ENCODE data around the gene POLR3A.

Gene POLR3A

GRCh38 chr10:77978360-77978759 lies 51.0 kb downstream of the POLR3A start:
- DNase-seq (ENCODE audit: low read depth in 2 of 2), result no peak

- no peak for DNase-seq (ENCODE audit: low read depth in 2 of 2)
These were observed 51.4 kb downstream of the POLR3A start for GRCh38 chr10:77977934-77978333.

DNA sequence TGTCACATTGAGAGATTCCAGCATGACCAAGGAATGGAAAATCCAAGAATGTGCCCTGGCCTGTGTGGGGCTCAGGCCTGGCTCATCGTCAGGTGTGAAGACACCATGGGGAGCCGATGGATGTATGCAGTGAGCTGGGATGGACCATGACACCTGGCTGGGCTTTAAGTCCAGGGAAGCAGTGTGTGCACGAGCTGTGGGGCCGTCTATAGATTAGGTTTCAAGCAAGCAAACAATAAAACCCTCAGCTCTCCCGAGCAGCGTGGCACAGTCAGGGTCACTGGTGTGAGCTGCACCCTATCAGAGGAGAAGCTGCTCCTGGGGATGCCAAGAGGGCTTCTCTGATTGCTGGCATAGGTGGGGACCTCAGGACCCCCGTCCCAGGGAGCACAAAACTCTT lies 52.3 kb downstream of the POLR3A start:
- no peak for DNase-seq (ENCODE audit: low read depth in 2 of 2)

GRCh38 chr10:77975086-77975666 lies 54.1 kb downstream of the POLR3A start:
- no peak for DNase-seq (ENCODE audit: low read depth in 2 of 2)

GRCh38 chr10:77974396-77975074 lies 54.8 kb downstream of the POLR3A start:
- no peak for DNase-seq (ENCODE audit: low read depth in 2 of 2)

GRCh38 chr10:77973276-77973675 lies 56.0 kb downstream of the POLR3A start:
- no peak for DNase-seq (ENCODE audit: low read depth in 2 of 2)

DNA sequence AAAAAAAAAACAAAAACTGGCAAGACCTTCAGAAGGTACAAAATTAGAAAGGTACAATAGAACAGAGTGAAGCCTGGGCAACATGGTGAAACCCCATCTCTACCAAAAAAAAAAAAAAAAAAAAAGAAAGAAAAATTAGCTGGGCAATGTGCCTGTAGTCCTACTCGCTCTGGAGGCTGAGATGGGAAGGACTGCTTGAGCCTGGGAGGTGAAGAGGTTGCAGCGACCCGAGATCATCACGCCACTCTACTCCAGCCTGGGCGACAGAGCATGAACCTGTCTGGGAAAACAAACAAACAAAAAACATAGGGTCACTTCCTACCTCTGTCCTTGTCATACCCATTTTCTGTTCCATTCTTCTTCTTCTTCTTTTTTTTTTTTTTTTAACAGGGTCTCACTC lies 57.2 kb downstream of the POLR3A start:
- DNase-seq (ENCODE audit: low read depth in 2 of 2), result no peak

DNA sequence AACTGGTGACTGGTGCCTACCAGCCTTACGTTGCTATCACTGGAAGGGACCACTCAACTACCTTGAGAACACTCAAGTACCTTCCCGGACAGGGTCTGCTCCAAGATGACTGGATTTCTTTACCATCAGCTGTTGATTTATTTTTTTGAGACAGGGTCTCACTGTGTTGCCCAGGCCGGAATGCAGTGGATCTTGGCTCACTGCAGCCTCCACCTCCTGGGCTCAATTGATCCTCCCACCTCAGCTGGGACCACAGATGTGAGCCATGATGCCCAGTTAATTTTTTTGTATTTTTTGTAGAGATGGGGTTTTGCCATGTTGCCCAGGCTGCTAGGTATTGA lies 57.5 kb downstream of the POLR3A start:
- no peak for DNase-seq (ENCODE audit: low read depth in 2 of 2)

- no peak for DNase-seq (ENCODE audit: low read depth in 2 of 2)
These were observed 58.2 kb downstream of the POLR3A start for GRCh38 chr10:77970869-77971803.

DNA sequence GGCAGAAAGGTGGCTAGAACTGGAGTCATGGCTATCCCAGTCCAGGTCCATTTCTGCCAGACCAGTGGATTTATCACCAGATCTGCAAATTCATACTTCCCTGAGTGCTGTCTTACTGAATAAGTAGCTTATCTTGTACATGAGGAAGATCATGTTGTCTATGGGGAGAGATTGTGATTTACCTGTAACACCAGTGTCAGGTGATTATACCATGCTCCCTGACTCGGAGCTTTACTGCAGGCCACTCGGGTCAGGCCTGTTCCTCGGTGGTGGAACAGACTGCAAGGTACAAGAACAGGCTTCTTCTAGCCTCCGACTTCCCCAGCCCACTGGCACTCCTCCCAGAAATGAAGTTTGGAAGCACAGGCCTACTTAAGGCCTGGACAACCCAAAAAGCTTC lies 60.2 kb downstream of the POLR3A start:
- DNase-seq (ENCODE audit: low read depth in 2 of 2), result no peak

DNA sequence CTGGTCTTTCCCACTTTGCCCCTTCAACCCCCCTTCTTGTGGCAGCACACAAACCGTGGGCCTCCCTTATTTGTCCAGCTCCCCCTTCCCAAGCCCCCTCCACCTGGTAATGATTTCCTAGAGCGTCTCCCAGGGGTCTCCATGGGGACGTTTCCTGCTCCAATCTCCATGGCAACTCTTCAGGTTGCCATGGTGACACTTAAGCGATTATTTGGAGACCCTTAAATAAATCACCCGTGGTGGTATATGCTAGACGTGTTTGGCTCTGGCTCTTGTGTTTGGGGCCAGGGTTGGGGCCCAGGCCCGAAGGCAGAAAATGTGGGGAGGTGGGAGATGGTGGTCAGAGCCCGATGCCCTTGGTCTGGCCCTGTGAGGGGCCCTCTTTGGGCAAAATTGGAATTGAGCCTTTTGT lies 61.7 kb downstream of the POLR3A start:
- DNase-seq (ENCODE audit: low read depth in 2 of 2), result no peak

DNA sequence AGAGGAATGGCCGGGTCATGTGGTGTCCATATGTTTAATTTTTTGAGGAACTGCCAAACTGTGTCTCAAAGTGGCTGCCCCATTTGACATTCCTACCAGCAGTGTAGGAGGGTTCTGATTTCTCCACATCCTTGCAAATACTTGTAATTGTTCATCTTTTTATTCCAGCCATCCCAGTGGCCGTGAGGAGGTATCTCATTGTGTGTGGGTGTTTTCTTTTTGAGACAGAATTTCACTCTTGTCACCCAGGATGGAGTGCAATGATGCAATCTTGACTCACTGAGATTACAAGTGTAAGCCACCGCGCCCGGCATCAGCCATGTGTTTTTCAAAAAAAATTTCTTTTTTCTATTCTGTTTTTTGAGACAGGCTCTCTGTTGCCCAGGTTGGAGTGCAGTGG lies 64.0 kb downstream of the POLR3A start:
- DNase-seq (ENCODE audit: low read depth in 2 of 2), result no peak

- no peak for DNase-seq (ENCODE audit: low read depth in 2 of 2)
These were observed 64.5 kb downstream of the POLR3A start for GRCh38 chr10:77964811-77965210.

DNA sequence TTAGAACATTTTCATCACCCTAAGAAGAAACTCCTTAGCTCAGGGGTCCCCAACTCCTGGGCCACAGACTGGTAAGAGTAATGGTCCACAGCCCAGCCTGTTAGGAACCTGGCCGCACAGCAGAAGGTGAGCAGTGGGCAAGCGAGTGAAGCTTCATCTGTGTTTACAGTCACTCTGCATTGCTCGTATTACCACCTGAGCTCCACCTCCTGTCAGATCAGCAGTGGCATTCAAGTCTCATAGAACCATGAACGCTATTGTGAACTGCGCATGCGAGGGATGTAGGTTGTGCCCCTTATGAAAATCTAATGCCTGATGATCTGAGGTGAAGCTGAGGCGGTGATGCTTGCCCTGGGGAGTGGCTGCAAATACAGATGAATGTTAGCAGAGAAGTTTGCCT lies 65.4 kb downstream of the POLR3A start:
- DNase-seq (ENCODE audit: low read depth in 2 of 2), result no peak

DNA sequence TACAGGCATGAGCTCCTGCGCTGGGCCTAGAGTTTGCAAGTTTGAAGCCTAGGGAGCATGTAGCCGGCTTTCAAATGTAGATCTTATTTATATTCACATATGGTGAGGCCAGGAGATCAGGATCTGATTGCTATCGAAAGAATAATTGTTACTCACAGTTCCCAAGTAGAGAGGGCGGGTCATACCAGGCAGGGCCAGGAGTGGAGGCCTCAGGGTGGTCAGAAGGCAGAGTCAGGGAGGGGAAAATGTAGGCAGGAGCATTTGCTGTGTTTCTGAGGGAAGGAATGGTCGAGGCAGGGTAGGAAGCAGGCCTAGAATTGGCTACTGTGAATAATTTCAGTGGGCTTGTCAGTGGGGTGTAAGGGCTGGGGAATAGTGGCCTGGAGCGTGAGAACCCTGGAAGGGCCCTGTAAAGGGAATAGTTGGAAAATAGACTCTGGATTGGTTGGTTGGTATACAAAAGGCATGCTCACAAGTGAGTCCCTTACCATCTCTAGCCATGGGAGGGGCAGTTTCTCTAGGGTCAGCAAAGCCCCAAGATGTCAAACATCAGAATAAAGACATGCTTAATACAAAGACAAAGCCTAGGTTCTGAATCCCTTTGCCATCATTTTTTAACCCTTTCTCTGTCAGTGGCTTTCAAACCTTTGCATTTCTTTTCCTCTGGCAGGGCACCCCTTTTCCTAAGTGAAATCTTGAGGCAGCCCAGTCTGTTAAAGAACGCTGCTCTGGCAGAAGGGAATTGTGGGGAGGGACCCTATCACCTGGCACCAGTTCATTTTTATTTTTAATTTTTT lies 66.8 kb downstream of the POLR3A start:
- DNase-seq (ENCODE audit: low read depth in 2 of 2), result no peak

GRCh38 chr10:77961668-77962067 lies 67.6 kb downstream of the POLR3A start:
- DNase-seq (ENCODE audit: low read depth in 2 of 2), result no peak

GRCh38 chr10:77960829-77961329 lies 68.4 kb downstream of the POLR3A start:
- no peak for DNase-seq (ENCODE audit: low read depth in 2 of 2)

- DNase-seq (ENCODE audit: low read depth in 2 of 2), result no peak
These were observed 69.3 kb downstream of the POLR3A start for GRCh38 chr10:77959887-77960455.

DNA sequence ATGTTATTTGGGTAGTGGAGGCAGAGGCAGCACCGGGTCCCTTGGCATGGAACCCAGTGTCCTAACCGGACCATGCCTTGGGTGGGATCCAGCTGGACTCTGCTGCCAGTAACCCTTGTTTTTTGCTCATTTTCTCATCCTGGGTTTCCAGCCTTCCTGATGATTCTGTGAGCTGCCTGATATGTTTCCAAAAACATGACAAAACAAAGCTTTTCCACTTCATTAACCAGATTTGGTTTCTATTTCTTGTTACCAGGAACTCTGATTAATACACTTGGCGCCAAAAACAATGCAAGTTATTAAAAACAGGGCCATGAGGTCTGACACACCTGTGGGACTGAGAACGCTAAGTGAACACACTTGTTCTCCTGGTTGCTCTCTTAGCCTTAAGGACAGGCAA lies 69.9 kb downstream of the POLR3A start:
- DNase-seq (ENCODE audit: low read depth in 2 of 2), result no peak

DNA sequence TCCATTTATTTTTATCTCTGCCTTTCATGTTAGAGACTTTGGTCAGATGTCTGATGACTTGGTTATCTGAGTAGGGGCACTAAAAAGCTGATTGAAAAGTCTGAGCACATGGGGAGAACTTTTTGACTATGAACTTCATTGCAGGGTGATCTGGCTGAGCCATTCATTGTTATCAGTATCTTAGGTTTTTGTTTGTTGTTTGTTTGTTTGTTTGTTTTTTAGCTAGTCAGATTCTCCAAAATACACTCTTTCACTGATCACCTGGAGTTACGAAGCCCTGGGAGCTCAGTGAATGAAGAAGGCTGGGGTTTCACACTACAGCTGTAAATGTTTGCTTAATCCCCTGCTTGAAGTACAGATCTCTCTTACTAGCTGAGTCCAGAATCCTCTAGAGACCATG lies 74.2 kb downstream of the POLR3A start:
- DNase-seq (ENCODE audit: low read depth in 2 of 2), result no peak

GRCh38 chr10:77949167-77949566 lies 80.1 kb downstream of the POLR3A start:
- no peak for DNase-seq (ENCODE audit: low read depth in 2 of 2)

- DNase-seq (ENCODE audit: low read depth in 2 of 2), result no peak
These were observed 83.2 kb downstream of the POLR3A start for GRCh38 chr10:77946084-77946483.

Data from stimulated activated CD8-positive, alpha-beta memory T cell treated with anti-CD3 and anti-CD28 coated beads, Interleukin-15, amount 100 ng/mL, for 4 hours (primary cell).